Gastroesophageal sphincter (tissue), 3 donors: ENCODE measurements around the gene AIG1.

ENCODE experiments used
- CTCF ChIP-seq, 4 experiments: fragments of 200-600 bp in 2 of 4; fragments of 450-650 bp in 2 of 4; sonication (generic) in 1 of 4; IDR thresholded peaks; one replicate each; pipeline ENCODE4 v1.5.1; 2017 to 2019; ENCODE audit warnings: antibody characterized with exemption in 4 of 4, mild to moderate bottlenecking in 2 of 4, moderate library complexity in 2 of 4
- POLR2A ChIP-seq, 2 donors: fragments of 450-650 bp; IDR thresholded peaks; one replicate each; pipeline ENCODE4 v1.6.1; 2017; ENCODE audit warnings: antibody characterized with exemption in 2 of 2, mild to moderate bottlenecking in 2 of 2, moderate library complexity in 1 of 2

- TF ChIP-seq CTCF (IDR thresholded peaks at IDR 0.05) (no peak), POLR2A (IDR thresholded peaks at IDR 0.05) (no peak)
Observed at GRCh38 chr6:143119260-143119659, 58.6 kb downstream of the AIG1 start.
